H1 (cell line): Measurements from ENCODE around the gene CDHR2. TPM values are rescaled to one million over a fixed set of nuclear protein-coding genes. Genes with fewer than 3 reads are reported as not detected.

Source experiments
- CEBPB ChIP-seq: IDR thresholded peaks from 2 replicates; pipeline ENCODE4 v1.6.1; 2012; ENCODE audit warnings: low read depth, low read length
- CHD1 ChIP-seq: IDR thresholded peaks from 2 replicates; pipeline ENCODE4 v1.6.1; 2012; ENCODE audit warnings: low read depth, low read length, improper control_type of control experiment
- CREB1 ChIP-seq: IDR thresholded peaks from 2 replicates; pipeline ENCODE4 v1.6.1; 2012; ENCODE audit warnings: inconsistent platforms
- EZH2 ChIP-seq: fragments of 200-600 bp; sonication (generic); IDR thresholded peaks from 2 replicates; pipeline ENCODE4 v1.7.1; 2012; ENCODE audit warnings: low read depth, mild to moderate bottlenecking, moderate library complexity, low read length, inconsistent platforms; ENCODE audit not compliant: severe bottlenecking
- JUND ChIP-seq: IDR thresholded peaks from 2 replicates; pipeline ENCODE4 v1.6.1; 2011; ENCODE audit warnings: mild to moderate bottlenecking, improper control_type of control experiment, low read length
- KDM4A ChIP-seq: IDR thresholded peaks from one replicate; pipeline ENCODE4 v1.7.1; 2012; ENCODE audit warnings: low read depth, mild to moderate bottlenecking, moderate library complexity, low read length, inconsistent platforms; ENCODE audit not compliant: severe bottlenecking
- MAFK ChIP-seq: IDR thresholded peaks from 2 replicates; pipeline ENCODE4 v1.6.1; 2012; ENCODE audit warnings: low read depth, mild to moderate bottlenecking, improper control_type of control experiment, low read length
- NANOG ChIP-seq: IDR thresholded peaks from 2 replicates; pipeline ENCODE4 v1.6.1; 2011; ENCODE audit warnings: low read length, low read depth, mild to moderate bottlenecking, inconsistent platforms; ENCODE audit not compliant: insufficient read depth, poor library complexity, severe bottlenecking
- POLR2A ChIP-seq, 2 experiments: IDR thresholded peaks; 1 replicate in 1 of 2; 2 replicates in 1 of 2; pipeline ENCODE4 v1.6.1; 2011; ENCODE audit warnings: low read depth in 2 of 2, low read length in 2 of 2, mild to moderate bottlenecking in 2 of 2; ENCODE audit errors: control extremely low read depth in 1 of 2
- POLR2AphosphoS5 ChIP-seq: IDR thresholded peaks from 2 replicates; pipeline ENCODE4 v1.6.1; 2011; ENCODE audit warnings: low read depth, low read length
- RNF2 ChIP-seq: fragments of 200-900, 300-1000 bp; sonication (generic); IDR thresholded peaks from 2 replicates; pipeline ENCODE4 v1.7.1; 2016; ENCODE audit warnings: borderline replicate concordance, low read depth, mild to moderate bottlenecking, antibody characterized with exemption, low read length; ENCODE audit not compliant: poor library complexity, severe bottlenecking; ENCODE audit errors: missing control alignments
- RXRA ChIP-seq: IDR thresholded peaks from 2 replicates; pipeline ENCODE4 v1.6.1; 2011; ENCODE audit warnings: low read depth, mild to moderate bottlenecking, low read length, moderate library complexity; ENCODE audit not compliant: insufficient read depth
- SIRT6 ChIP-seq: IDR thresholded peaks from one replicate; pipeline ENCODE4 v1.7.1; 2012; ENCODE audit warnings: low read length, inconsistent platforms
- SRF ChIP-seq: IDR thresholded peaks from 2 replicates; pipeline ENCODE4 v1.6.1; 2011; ENCODE audit warnings: mild to moderate bottlenecking, low read depth, low read length, moderate library complexity
- TBP ChIP-seq: IDR thresholded peaks from 2 replicates; pipeline ENCODE4 v1.6.1; 2011; ENCODE audit warnings: low read depth, low read length, improper control_type of control experiment
- TCF12 ChIP-seq: IDR thresholded peaks from 2 replicates; pipeline ENCODE4 v1.6.1; 2011; ENCODE audit warnings: low read depth, mild to moderate bottlenecking, low read length
- YY1 ChIP-seq: IDR thresholded peaks from 2 replicates; pipeline ENCODE4 v1.6.1; 2011; ENCODE audit warnings: low read depth, mild to moderate bottlenecking, low read length
- polyA plus RNA-seq, 7 experiments: library from polyadenylated mRNA; depleted of rRNA in 3 of 7; stranded (reverse) in 5 of 7; unstranded in 2 of 7; fragments of >200 nt in 5 of 7; fragments of 200-250 nt in 2 of 7; gene quantifications; 1 replicate in 5 of 7; 2 replicates in 1 of 7; 4 replicates in 1 of 7; pipeline versions ENCODE4 v1.2.1 to v1.2.3, GENCODE V29; 2011 to 2013; ENCODE audit warnings: missing spikeins in 2 of 7, mixed read lengths in 2 of 7
- total RNA-seq: library from RNA; stranded (reverse); fragmentation: NEBNext Ultra II Directional; extraction: Animal tissue kit (Norgen Biotek cat#: 25700); gene quantifications from 2 replicates; pipeline ENCODE4 v1.2.1, GENCODE V29; 2021
- TF ChIP-seq, protein P1 (sequence below): IDR thresholded peaks from 2 replicates; pipeline ENCODE4 v1.6.1; 2012; ENCODE audit warnings: low read length, inconsistent platforms
- TF ChIP-seq, protein P2 (sequence below): IDR thresholded peaks from 2 replicates; pipeline ENCODE4 v1.6.1; 2012; ENCODE audit warnings: inconsistent platforms
- TF ChIP-seq, protein P3 (sequence below): IDR thresholded peaks from 2 replicates; pipeline ENCODE4 v1.6.1; 2012; ENCODE audit warnings: inconsistent platforms
- TF ChIP-seq, protein P4 (sequence below), 3 experiments: IDR thresholded peaks; 1 replicate in 2 of 3; 2 replicates in 1 of 3; pipeline versions ENCODE4 v1.5.1 to v1.6.1; 2011; ENCODE audit warnings: low read length in 3 of 3, mild to moderate bottlenecking in 3 of 3, inconsistent platforms in 2 of 3, low read depth in 1 of 3, moderate library complexity in 1 of 3; ENCODE audit not compliant: insufficient read depth in 1 of 3; ENCODE audit errors: control extremely low read depth in 1 of 3

CDHR2 gene
- total and polyA plus RNA-seq, 2 of the 8 experiments (the other 6 are each of a cell fraction or from before 2014, with no cell fraction given): 0.02 to 0.43 TPM

DNA sequence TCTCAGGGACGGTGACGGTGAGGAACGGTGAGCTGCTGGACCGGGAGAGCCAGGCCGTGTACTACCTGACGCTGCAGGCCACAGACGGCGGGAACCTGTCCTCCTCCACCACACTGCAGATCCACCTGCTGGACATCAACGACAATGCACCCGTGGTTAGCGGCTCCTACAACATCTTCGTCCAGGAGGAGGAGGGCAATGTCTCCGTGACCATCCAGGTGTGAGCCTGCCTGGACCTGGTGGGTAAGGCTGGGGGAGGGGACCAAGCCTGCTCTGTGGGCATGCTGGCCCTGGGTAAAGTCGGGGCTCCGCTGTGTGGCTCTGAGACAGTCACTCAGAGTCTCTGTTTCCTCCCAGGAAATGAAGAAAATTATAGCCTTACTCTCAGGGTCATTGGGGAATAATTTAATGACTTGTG lies 29.3 kb downstream of the CDHR2 start (continued):
- TF ChIP-seq MAFK (no peak), POLR2AphosphoS5 (peak; percentile 17; the same call in 1 of the 2 replicates), YY1 (0 out of 2 replicates have a peak, but pooled peaks have one; percentile 5), KDM4A (no peak), SRF (no peak), RNF2 (no peak), RXRA (no peak), POLR2A (IDR thresholded peaks at IDR 0.05; ENCODE audit: control extremely low read depth in 1 of 2, low read depth in 2 of 2, low read length in 2 of 2) (no peak), TBP (peak; percentile 53; the same call in 1 of the 2 replicates), CEBPB (no peak), SIRT6 (no peak), CREB1 (peak; percentile 69), NANOG (no peak), TCF12 (no peak; the same call in 1 of the 2 replicates), EZH2 (no peak), CHD1 (no peak), JUND (no peak)
- TF ChIP-seq, protein P1, sequence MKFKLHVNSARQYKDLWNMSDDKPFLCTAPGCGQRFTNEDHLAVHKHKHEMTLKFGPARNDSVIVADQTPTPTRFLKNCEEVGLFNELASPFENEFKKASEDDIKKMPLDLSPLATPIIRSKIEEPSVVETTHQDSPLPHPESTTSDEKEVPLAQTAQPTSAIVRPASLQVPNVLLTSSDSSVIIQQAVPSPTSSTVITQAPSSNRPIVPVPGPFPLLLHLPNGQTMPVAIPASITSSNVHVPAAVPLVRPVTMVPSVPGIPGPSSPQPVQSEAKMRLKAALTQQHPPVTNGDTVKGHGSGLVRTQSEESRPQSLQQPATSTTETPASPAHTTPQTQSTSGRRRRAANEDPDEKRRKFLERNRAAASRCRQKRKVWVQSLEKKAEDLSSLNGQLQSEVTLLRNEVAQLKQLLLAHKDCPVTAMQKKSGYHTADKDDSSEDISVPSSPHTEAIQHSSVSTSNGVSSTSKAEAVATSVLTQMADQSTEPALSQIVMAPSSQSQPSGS: no peak
- TF ChIP-seq, protein P2, sequence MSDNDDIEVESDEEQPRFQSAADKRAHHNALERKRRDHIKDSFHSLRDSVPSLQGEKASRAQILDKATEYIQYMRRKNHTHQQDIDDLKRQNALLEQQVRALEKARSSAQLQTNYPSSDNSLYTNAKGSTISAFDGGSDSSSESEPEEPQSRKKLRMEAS: peak; percentile 95
- TF ChIP-seq, protein P3, sequence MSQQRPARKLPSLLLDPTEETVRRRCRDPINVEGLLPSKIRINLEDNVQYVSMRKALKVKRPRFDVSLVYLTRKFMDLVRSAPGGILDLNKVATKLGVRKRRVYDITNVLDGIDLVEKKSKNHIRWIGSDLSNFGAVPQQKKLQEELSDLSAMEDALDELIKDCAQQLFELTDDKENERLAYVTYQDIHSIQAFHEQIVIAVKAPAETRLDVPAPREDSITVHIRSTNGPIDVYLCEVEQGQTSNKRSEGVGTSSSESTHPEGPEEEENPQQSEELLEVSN: peak; percentile 97
- TF ChIP-seq, protein P4, sequence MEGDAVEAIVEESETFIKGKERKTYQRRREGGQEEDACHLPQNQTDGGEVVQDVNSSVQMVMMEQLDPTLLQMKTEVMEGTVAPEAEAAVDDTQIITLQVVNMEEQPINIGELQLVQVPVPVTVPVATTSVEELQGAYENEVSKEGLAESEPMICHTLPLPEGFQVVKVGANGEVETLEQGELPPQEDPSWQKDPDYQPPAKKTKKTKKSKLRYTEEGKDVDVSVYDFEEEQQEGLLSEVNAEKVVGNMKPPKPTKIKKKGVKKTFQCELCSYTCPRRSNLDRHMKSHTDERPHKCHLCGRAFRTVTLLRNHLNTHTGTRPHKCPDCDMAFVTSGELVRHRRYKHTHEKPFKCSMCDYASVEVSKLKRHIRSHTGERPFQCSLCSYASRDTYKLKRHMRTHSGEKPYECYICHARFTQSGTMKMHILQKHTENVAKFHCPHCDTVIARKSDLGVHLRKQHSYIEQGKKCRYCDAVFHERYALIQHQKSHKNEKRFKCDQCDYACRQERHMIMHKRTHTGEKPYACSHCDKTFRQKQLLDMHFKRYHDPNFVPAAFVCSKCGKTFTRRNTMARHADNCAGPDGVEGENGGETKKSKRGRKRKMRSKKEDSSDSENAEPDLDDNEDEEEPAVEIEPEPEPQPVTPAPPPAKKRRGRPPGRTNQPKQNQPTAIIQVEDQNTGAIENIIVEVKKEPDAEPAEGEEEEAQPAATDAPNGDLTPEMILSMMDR (IDR thresholded peaks at IDR 0.05; ENCODE audit: control extremely low read depth in 1 of 3, insufficient read depth in 1 of 3, low read depth in 1 of 3, low read length in 3 of 3): peak in 2 of 3 experiments; percentile 84 to 97; a peak in 3 of 4 replicates
